ENCODE results near the gene FOXL2.

The FOXL2 gene

DNA sequence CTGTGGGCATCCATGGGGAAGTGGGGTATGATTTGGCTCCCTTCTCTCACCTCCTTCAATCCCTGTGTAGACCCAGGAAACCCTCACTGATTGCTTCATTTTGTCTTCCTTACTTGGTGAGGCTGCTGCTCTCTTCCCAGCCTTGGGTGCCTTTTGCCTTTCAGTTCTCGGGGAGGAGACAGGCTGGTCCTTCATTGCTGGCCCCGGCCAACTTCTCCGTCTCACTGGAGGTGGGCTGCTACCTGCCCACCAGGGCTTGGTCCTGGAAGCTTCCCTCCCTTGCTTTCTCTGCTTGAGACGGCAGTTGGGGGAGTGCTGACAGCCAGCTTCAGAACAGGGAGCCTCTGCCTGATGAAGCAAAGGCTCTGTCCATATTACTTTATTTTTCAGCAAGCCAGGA lies 4.7 kb downstream of the FOXL2 start:
- DNase-seq (ENCODE audit: low read depth) = no peak
- H3K4me3 ChIP-seq (ENCODE audit: low read length) = no peak overlapping the region
- TF ChIP-seq, protein P1, sequence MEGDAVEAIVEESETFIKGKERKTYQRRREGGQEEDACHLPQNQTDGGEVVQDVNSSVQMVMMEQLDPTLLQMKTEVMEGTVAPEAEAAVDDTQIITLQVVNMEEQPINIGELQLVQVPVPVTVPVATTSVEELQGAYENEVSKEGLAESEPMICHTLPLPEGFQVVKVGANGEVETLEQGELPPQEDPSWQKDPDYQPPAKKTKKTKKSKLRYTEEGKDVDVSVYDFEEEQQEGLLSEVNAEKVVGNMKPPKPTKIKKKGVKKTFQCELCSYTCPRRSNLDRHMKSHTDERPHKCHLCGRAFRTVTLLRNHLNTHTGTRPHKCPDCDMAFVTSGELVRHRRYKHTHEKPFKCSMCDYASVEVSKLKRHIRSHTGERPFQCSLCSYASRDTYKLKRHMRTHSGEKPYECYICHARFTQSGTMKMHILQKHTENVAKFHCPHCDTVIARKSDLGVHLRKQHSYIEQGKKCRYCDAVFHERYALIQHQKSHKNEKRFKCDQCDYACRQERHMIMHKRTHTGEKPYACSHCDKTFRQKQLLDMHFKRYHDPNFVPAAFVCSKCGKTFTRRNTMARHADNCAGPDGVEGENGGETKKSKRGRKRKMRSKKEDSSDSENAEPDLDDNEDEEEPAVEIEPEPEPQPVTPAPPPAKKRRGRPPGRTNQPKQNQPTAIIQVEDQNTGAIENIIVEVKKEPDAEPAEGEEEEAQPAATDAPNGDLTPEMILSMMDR (conservative IDR thresholded peaks at IDR 0.05; ENCODE audit: low read depth, low read length) = no peak

DNA sequence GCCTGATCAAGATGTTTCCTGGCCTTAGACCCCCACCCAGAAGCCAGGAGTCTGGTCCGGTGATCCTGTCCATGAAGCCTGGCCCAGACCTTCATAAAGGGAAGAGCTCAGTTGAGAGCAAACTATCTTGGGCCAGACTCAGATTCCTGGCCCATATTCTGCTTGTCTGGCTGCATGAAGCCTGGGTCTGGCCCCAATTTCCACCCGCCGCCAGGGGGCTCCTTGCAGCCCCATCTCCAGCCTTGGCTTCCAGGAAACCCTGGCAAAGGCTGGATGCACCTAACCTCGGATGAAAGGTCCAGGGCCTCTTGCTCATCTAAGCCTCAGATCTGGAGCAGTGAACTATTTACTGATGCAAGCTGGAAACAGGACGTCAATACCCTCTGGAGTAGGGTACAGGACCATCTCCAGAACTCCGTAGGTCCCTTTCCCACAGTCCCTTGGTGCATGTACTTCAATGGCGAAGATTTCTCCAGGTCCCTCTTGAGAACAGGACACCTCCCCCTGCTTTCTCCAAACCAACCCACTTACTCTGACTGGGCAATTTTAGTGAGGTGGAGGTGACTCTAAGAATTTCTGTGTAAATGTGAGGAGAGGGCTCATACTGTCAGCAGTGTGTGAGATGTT lies 5.6 kb downstream of the FOXL2 start:
- DNase-seq (ENCODE audit: low read depth) = no peak
- TF ChIP-seq, protein P1 (conservative IDR thresholded peaks at IDR 0.05; ENCODE audit: low read depth, low read length) = peak; percentile 80
- no peak overlapping the region for H3K4me3 ChIP-seq (ENCODE audit: low read length)

DNA sequence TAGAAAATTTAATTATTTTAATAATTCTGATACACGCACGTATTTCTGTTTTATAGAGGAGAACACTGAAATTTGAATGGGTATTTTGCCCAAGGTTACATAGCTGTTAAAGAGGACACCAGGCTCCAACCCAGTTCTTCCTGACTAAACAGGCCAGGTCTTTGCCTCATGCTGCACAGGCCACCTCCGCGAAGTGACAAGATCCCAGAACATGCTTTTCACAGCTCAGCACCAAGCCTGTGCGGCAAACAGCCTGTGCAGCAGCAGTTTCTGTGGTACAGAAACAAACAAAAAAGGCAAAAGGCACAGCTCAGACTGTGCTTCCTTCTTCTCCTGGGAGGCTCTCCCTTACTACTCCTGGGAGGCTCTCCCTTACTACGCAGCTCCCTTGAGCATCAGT lies 6.5 kb downstream of the FOXL2 start:
- TF ChIP-seq, protein P1 (conservative IDR thresholded peaks at IDR 0.05; ENCODE audit: low read depth, low read length) = no peak
- no peak for DNase-seq (ENCODE audit: low read depth)
- H3K4me3 ChIP-seq (ENCODE audit: low read length) = no peak overlapping the region

DNA sequence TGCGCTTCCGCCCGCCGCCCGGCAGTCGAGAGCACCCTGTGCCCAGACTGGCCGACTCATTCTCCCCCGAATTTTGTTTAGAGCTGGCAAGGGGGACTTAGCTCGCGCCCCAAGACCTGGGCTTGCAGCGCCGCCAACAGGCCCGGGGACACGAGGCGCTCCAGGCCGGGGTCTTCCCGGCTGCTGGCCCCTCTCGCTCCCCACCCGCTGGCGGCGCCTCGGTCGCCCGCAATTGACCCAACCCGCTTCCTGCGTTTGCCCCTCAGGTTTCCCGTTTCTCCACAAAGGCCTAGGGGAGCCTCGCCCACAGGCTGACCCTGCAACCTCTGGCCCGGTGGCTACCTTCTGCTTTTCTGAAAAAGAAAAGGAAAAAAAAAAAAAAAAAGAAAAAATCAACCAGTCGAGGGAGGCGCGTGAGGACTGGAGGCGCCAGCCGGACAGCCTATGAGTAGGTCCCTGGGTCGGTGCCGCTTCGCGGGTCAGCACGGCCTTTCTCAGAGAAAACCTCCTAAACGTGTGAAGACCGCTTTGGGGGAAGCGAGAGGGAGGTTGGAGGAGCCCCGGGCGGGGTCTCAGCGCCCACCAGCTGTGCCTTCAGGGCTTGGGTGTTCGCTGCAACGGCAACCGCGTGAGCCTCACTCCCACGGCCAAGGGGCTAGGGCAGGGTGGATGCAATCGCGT lies 7.2 kb downstream of the FOXL2 start:
- no peak overlapping the region for H3K4me3 ChIP-seq (ENCODE audit: low read length)
- TF ChIP-seq, protein P1 (conservative IDR thresholded peaks at IDR 0.05; ENCODE audit: low read depth, low read length) = no peak
- DNase-seq (ENCODE audit: low read depth) = no peak

DNA sequence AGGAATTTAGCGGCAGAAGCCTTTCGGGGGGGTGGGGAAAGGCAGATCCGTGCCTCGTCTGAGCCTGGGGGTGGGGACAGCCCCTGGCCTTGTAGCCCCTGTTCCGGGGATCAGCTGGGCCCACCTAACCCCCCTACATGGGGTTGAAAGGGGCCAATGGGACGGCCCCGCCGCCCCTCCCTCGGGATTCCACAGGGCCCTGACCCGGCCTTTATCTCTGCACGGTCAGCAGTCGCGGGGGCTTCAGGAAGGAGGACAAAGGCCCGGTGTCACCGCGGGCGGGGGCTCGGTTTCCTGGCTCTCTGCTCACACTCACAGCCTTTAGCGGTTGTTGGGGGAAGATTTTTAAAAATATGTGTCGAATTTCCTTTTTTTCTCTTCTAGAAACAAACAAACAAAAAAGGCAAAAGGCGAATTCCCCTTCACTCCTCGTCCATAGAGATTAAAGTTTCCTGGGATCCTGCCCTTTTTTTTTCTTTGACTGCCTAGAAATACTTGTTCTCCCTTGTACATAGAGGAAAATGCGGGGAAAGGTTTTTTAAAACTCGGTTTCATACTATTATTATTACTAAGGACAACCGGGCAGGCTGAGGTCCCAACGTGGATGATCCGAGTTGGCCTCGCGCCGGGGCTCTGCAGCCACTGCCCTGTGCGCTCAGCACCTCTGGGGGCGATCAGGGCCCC lies 7.9 kb downstream of the FOXL2 start:
- TF ChIP-seq, protein P1 (conservative IDR thresholded peaks at IDR 0.05; ENCODE audit: low read depth, low read length) = no peak
- H3K4me3 ChIP-seq (ENCODE audit: low read length) = no peak overlapping the region
- DNase-seq (ENCODE audit: low read depth) = no peak

DNA sequence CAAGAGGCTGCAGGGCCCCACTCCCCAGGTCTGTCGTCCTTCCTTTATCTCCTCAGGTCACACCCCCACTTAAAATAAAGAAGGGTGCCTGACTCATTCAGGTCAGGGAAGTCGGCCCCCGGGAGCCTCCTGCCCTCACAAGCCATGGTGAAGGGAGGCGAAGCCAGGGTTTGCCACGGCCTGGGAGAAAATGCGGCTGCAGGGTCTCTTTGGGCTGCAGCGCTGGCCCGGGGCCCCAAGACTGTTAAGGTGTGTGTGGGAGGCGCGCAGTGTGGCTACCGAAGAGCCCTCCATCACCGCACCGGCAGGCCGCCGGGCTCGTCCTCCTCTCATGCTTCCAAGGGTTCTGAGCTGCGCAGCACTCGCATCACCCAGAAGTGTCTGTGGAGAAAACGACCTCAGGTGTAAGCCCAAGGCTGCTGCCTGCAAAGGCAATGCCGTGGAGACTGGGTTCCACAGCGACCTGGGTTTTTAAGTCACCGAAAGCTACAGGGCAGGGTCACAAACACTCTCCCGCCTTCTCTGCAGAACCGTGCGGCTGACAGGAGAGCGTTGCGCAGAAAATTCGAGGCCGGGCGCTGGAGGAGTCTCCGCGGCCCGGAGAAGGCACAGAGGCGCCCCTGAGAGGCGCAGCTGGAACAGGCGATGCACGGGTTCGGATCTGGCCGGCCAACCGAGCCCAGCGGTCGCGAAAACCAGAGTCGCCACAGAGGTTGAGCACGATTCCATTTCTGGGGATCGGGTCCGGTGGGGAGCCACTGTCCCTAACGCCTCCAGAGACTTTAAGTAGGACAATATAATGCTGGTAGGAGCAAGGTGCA lies 8.7 kb downstream of the FOXL2 start:
- no peak overlapping the region for H3K4me3 ChIP-seq (ENCODE audit: low read length)
- TF ChIP-seq, protein P1 (conservative IDR thresholded peaks at IDR 0.05; ENCODE audit: low read depth, low read length) = no peak
- DNase-seq (ENCODE audit: low read depth) = no peak
